CD4-positive, alpha-beta T cell treated with Interferon gamma for 1 hour (primary cell): ENCODE results near the gene TOLLIP.

Experiments
- DNase-seq: peaks from one replicate; pipeline ENCODE4 v3.0.0-alpha.2; 2020

TOLLIP gene

DNA sequence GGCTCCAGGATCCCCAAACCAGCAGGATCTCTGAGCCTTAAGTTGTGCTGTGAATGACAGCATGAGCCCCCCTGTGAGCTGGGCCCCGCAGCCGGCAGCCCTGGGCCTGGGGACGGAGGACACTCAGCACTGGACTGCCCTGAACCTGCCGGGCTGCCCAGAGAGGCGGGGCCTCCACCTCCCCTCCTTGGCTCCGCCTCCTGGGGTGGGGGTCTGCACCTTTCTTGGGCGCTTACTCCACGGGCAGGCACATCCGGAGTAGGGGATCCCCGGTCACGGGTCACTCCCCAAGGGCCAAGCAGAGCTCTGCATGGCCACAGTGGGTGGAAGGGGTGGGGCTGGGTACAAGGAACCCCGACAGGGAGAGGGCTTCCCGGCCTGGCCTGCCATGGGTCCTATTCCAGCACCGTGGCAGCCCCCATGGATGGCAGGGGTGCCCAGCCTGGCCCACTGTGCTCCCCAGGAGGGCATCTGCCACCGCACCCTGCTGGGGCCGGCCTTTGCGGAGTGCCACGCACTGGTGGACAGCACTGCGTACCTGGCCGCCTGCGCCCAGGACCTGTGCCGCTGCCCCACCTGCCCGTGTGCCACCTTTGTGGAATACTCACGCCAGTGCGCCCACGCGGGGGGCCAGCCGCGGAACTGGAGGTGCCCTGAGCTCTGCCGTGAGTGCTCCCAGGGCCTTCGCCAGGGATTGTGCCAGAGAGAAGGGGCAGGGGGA lies 81.2 kb downstream of the TOLLIP start:
- DNase-seq, result no peak

- DNase-seq, result no peak
These were observed 81.8 kb downstream of the TOLLIP start for GRCh38 chr11:1227551-1228100.

- DNase-seq, result no peak
These were observed 82.4 kb downstream of the TOLLIP start for GRCh38 chr11:1226986-1227550.

DNA sequence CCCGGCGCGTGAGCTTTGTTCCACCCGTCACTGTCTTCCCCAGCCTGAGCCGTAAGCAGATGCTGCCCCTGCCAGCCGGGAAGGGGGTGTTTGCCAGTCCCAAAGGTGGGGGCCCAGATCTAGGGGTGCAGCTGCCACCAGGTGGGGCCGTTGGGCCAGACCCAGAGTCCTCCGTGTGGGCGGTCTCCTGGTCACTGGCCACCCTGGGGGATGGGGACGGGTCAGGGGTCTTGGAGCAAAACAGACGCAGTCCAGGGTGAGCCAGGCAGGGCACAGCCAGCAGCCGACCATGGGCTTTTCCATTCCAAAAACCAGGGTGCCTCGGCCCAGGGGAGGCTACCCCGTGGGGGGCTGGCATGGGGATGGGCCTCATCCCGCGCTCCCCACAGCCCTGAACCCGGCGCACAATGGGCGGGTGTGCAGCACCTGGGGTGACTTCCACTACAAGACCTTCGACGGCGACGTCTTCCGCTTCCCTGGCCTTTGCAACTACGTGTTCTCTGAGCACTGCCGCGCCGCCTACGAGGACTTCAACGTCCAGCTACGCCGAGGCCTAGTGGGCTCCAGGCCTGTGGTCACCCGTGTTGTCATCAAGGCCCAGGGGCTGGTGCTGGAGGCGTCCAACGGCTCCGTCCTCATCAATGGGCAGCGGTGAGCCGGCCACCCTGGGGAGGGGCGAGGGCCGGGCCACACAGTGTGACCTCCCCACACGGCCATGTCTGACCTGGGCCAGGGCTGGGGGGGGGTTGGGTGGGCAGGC lies 83.0 kb downstream of the TOLLIP start:
- DNase-seq, result no peak

GRCh38 chr11:1225386-1226225 lies 83.8 kb downstream of the TOLLIP start:
- DNase-seq, result no peak

DNA sequence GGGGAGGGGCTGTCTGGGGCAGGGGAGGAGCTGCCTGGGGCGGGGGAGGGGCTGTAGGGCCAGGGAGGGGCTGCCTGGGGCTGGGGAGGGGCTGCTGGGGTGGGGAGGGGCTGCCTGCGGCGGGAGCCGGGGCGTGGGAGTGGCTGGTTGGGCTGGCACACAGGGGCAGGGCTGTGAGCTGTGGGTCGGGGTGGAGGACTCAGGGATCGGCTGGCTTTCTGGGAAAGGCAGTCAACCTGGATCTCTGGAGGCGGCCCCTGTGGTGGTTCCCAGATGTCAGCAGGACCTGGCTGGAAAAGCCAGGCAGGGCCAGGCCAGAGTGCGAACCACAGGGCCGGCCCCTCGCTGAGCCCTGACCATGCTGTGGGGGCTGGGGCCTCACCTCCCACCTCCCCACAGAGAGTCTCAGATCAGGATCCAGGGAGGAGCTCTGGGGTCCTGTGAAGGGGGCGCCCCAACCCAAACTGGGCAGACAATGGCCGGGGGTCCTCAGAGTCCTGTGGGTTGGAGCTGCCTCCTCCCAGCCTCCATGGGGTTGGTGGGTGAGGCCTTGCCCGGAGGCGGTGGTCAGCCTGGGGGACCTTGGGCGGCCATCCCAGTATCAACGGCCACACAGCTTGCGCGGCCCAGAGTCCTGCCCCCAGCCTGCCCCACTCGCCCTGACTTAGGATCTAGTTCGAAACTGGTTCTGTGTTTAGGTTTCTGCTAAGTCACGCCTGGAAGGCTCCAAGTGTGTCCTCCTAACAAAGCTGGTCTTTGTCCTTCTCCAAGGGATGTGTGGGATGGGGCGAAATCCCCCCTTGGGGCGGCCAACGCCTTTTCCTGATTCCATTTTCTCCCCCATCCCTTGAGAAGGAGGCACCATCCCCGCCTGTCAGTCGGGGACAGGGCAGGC lies 84.7 kb downstream of the TOLLIP start:
- DNase-seq, result no peak
